ENCODE results near the gene SMPDL3B.

DNA sequence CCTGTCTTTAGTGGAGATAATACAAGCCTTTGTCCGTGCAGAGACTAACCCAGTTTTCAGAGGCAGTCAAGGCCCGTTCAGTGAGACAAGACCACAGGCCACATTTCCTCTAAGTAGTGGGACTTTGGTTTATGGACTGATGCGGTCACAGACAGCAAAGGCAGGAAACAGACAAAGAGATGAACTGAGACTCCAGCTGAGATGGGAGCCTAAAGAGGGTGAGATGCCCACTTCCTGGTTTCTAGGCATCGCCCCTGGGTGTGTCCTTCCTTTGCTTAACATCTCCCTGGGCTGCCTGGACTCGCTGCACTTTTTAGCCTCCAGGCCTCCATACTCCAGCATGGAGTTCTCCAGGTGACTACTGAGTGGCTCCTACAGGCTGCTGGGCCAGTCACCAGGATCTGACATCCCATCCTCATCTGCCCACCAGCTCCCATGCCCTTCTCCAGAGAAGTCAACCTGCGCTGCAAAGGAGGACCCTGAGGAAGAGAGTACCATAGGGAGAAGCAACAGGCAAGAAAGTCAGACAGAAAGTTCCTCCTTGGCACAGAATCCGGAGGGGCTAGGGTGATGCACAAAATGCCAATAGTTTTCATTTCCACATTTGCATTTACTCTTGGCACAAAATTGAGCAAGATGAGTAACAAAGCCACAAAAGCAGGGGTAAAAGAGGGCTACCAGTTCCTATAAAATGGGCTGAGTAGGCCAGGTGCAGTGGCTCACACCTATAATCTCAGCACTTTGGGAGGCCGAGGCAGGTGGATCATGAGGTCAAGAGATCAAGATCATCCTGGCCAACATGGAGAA lies 47.4 kb upstream of the SMPDL3B start:
- no peak for TF ChIP-seq POLR2A (IDR thresholded peaks at IDR 0.05)
- TF ChIP-seq, protein P1, sequence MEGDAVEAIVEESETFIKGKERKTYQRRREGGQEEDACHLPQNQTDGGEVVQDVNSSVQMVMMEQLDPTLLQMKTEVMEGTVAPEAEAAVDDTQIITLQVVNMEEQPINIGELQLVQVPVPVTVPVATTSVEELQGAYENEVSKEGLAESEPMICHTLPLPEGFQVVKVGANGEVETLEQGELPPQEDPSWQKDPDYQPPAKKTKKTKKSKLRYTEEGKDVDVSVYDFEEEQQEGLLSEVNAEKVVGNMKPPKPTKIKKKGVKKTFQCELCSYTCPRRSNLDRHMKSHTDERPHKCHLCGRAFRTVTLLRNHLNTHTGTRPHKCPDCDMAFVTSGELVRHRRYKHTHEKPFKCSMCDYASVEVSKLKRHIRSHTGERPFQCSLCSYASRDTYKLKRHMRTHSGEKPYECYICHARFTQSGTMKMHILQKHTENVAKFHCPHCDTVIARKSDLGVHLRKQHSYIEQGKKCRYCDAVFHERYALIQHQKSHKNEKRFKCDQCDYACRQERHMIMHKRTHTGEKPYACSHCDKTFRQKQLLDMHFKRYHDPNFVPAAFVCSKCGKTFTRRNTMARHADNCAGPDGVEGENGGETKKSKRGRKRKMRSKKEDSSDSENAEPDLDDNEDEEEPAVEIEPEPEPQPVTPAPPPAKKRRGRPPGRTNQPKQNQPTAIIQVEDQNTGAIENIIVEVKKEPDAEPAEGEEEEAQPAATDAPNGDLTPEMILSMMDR (IDR thresholded peaks at IDR 0.05) = no peak
